DND-41 (cell line): Measurements from ENCODE around the gene IHH.

Experiments
- CTCF ChIP-seq: IDR thresholded peaks from 2 replicates; pipeline ENCODE4 v1.5.1; 2012; ENCODE audit warnings: borderline replicate concordance, low read length, moderate library complexity, mild to moderate bottlenecking; ENCODE audit not compliant: poor library complexity, severe bottlenecking; ENCODE audit errors: extremely low read depth
- EZH2 ChIP-seq: IDR thresholded peaks from 3 replicates; pipeline ENCODE4 v1.6.1; 2012; ENCODE audit warnings: borderline replicate concordance, low read depth, mild to moderate bottlenecking, moderate library complexity, low read length, inconsistent platforms; ENCODE audit not compliant: severe bottlenecking

- TF ChIP-seq CTCF (no peak), EZH2 (no peak)
Measured at GRCh38 chr2:219060821-219061791, at the start of gene IHH.
